ENCODE measurements around the gene TSPAN5. TPM values are rescaled to one million over a fixed set of nuclear protein-coding genes. Genes with fewer than 3 reads are reported as not detected.

TSPAN5 gene
- total RNA-seq, 2 donors from 2014 or later, result 22.1 to 24.9 TPM

DNA sequence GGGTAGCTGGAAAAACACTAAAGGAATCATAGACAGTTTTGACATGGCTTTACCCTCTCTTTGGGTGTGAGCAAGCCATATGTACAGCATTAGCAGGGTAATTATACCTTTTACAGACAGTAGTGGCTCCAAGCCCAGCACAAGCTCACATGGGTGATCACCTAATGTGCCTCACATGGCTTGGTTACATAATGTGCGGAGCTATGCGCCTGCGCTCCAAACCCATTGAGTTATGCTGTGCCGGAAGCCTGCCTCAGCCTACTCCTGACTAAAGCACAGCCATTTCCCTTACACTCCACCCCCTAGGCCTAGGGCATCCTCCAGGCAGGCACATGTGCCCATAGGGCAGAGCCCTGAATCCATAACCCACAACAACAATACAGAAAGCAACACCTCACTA, 6.5 kb upstream of the TSPAN5 start:
- no peaks in the 10 kb centered on the region for H3K9me3 Mint-ChIP-seq
- H3K4me3 Mint-ChIP-seq, result no peak overlapping the region
- no peak for DNase-seq (ENCODE audit: low spot score)
- H3K4me1 Mint-ChIP-seq (ENCODE audit: low read depth in 2 of 2), result peaks cover 16 to 30% of the 10 kb centered on the region in 2 donors
- no peak for ATAC-seq
- peak overlapping the region in 1 of 2 donors; percentile 37 for H3K27ac Mint-ChIP-seq
- H3K27me3 Mint-ChIP-seq, result no peaks in the 10 kb centered on the region
- H3K36me3 Mint-ChIP-seq, result no peaks in the 10 kb centered on the region

- Mint-ChIP-seq H3K4me3 (peak overlapping the region; percentile 73), H3K9me3 (no peaks in the 10 kb centered on the region), H3K36me3 (no peaks in the 10 kb centered on the region), H3K27ac (peak overlapping the region; percentile 94 to 96), H3K27me3 (no peaks in the 10 kb centered on the region), H3K4me1 (ENCODE audit: low read depth in 2 of 2) (peaks cover 26 to 42% of the 10 kb centered on the region in 2 donors)
- ATAC-seq, result peak; percentile 52 to 59
- DNase-seq (ENCODE audit: low spot score), result no peak
These were observed 5.0 kb upstream of the TSPAN5 start for GRCh38 chr4:98663226-98664006.

- H3K9me3 Mint-ChIP-seq, result no peaks in the 10 kb centered on the region
- no peak for ATAC-seq
- no peaks in the 10 kb centered on the region for H3K36me3 Mint-ChIP-seq
- no peak for DNase-seq (ENCODE audit: low spot score)
- H3K4me3 Mint-ChIP-seq, result peak overlapping the region; percentile 73
- H3K27me3 Mint-ChIP-seq, result no peaks in the 10 kb centered on the region
- H3K4me1 Mint-ChIP-seq (ENCODE audit: low read depth in 2 of 2), result peaks cover 29 to 46% of the 10 kb centered on the region in 2 donors
- H3K27ac Mint-ChIP-seq, result peak overlapping the region; percentile 94 to 96
These were observed 4.3 kb upstream of the TSPAN5 start for GRCh38 chr4:98662626-98663225.

DNA sequence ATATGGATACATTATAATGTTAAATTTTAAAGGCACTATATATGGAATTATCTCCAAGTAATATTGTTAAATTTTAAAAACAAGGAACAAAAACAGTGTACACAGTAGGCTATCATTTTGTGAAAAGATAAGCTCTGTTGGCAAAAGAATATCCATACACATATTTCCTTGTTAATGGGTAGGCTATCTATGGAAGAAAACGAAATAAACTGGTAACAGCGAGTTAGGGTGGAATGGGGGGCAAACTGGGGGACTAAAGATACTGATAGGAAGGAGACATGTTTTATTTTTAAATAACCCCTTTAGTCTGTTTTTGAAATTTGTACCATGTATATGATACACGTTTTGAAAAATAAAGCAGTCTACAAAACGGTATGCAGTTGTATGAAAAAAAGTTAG, 3.6 kb upstream of the TSPAN5 start:
- Mint-ChIP-seq H3K9me3 (no peaks in the 10 kb centered on the region), H3K27me3 (no peaks in the 10 kb centered on the region), H3K4me1 (ENCODE audit: low read depth in 2 of 2) (peaks cover 35 to 52% of the 10 kb centered on the region in 2 donors), H3K4me3 (no peak overlapping the region), H3K36me3 (no peaks in the 10 kb centered on the region), H3K27ac (peak overlapping the region; percentile 94 to 96)
- DNase-seq (ENCODE audit: low spot score) (no peak), ATAC-seq (no peak)

GRCh38 chr4:98661371-98662054, 3.1 kb upstream of the TSPAN5 start:
- Mint-ChIP-seq H3K27ac (peak overlapping the region; percentile 94 to 96), H3K27me3 (no peaks in the 10 kb centered on the region), H3K4me1 (ENCODE audit: low read depth in 2 of 2) (peaks cover 41 to 58% of the 10 kb centered on the region in 2 donors), H3K36me3 (no peaks in the 10 kb centered on the region), H3K4me3 (no peak overlapping the region), H3K9me3 (no peaks in the 10 kb centered on the region)
- ATAC-seq (no peak), DNase-seq (ENCODE audit: low spot score) (no peak)

DNA sequence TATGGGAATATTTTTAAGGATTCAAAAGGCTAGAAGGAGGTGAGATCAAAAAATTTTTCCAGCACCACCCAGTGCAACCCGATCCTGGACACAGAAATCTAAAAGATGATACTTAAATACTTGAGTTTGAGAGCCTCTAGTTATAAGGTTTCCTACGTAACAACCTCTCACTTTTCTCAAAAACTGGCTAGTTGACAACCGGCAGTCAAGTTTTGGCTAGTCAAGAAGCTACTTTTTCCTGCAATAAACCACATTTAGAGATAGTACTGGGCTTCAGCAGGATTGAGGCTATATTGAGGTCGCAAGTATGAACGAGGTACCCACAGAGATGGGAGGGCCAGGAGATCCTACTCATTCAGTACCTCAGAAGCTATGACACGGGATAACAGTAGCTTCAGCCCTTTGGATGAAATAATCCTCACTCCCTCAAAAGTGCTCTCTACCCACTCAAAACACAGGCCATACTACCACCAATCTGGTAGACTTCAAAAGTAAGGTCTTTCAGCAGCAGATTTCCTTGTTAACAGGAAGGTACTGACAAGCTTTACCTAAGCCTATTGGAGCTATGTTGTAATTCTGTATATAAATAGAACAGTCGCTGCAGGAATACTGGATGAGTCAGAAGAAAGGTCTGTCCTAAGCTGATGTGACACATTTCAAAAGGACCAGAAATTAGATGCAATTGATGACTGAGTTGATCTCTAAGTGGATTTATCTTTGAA, 1.5 kb upstream of the TSPAN5 start:
- H3K27ac Mint-ChIP-seq, result peak overlapping the region; percentile 49 to 75

DNA sequence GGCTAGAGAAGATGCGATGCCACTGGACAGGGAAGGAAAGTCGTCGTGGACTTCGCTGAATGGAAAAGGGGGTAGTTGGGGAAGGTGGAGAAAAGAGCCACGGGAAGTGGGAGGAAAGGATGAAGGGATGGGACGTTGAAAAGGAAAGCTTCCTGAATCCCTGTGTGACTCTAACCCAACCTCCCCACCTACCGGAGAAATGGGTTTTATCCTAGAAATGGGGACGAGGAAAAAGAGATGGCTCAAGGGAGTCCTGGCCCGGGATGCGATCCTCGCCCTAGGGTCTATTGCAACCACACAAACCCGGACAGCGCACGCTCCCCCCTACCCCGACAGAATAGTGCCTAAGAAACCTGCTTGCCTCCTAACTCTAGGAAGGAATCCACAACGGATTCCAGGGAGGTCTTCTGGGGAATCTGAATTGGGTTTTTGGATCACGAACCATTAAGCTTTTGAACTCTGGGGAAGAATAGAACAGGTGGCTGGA, 738 bp upstream of the TSPAN5 start:
- Mint-ChIP-seq H3K27ac (peak overlapping the region; percentile 49 to 75), H3K36me3 (no peaks in the 10 kb centered on the region), H3K9me3 (no peaks in the 10 kb centered on the region), H3K4me1 (ENCODE audit: low read depth in 2 of 2) (peaks cover 46 to 70% of the 10 kb centered on the region in 2 donors), H3K27me3 (no peaks in the 10 kb centered on the region), H3K4me3 (peak overlapping the region; percentile 86)
- no peak for ATAC-seq
- DNase-seq (ENCODE audit: low spot score), result no peak

More for the DNA sequence above, 1.5 kb upstream of the TSPAN5 start:
- no peak for DNase-seq (ENCODE audit: low spot score)
- ATAC-seq, result no peak
- peak overlapping the region; percentile 86 for H3K4me3 Mint-ChIP-seq
- peaks cover 46 to 70% of the 10 kb centered on the region in 2 donors for H3K4me1 Mint-ChIP-seq (ENCODE audit: low read depth in 2 of 2)
- H3K9me3 Mint-ChIP-seq, result no peaks in the 10 kb centered on the region
- no peaks in the 10 kb centered on the region for H3K27me3 Mint-ChIP-seq
- H3K36me3 Mint-ChIP-seq, result no peaks in the 10 kb centered on the region

DNA sequence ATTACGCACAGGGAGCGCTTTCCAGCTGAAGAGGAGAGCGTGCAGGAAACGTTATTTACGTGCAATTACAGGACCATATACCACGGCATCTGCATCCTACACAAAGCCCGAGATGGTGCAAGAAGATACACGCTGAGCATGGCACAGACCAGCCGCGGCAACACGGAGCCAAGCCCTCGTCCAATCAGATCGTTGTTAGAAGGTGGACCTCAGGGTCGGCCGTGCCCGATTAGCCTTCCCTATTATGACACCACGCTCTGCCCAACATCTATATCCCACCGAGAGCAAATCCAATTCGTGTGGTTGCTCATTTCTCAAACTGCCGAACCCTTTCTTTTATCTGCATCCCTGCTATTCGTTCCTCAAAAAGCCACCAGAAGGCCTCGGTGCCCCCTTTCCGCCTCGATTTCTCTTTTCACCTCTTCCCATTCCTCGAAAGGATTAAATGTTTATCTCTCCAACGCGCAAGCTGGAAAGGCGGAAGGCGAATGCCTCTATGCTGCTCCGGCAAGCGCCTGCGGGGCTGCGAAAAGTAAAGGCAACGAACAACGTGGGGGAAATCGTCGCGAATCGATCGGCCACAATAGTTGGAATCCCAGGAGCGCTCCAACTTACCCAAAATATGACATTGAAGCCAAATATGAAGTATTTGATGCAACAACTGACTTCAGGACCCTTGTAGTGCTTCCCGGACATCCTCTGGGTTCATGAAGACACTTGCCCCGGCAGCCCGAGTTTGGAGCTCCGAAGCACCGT, 702 bp downstream of the TSPAN5 start:
- peak; percentile 66 for DNase-seq (ENCODE audit: low spot score)
- peaks cover 40 to 59% of the 10 kb centered on the region in 2 donors for H3K4me1 Mint-ChIP-seq (ENCODE audit: low read depth in 2 of 2)
- H3K9me3 Mint-ChIP-seq, result no peaks in the 10 kb centered on the region

DNA sequence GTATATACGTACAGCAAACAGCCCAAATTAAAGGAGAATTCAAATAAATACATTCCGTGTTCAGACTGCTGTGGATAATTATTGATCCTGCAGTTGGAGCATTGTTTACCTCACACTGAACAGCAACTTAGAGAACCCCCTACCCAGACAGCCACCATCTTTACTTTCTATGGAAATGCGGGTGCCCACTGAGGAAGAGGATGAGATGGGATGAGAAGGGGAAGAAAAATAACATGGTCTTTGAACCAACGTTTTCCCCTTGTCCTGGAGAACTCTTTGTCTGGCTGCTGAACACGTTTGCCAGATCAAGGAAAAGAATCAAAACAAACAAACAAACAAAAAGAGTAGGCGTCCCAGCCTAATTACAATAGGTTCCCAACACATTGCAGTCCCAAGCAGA, 1.5 kb downstream of the TSPAN5 start:
- Mint-ChIP-seq H3K27me3 (no peaks in the 10 kb centered on the region), H3K27ac (peak overlapping the region; percentile 59 to 81), H3K9me3 (no peaks in the 10 kb centered on the region), H3K36me3 (no peaks in the 10 kb centered on the region), H3K4me3 (peak overlapping the region; percentile 96), H3K4me1 (ENCODE audit: low read depth in 2 of 2) (peaks cover 38 to 51% of the 10 kb centered on the region in 2 donors)
- ATAC-seq (no peak), DNase-seq (ENCODE audit: low spot score) (no peak)

More for the DNA sequence above, 702 bp downstream of the TSPAN5 start:
- Mint-ChIP-seq H3K27me3 (no peaks in the 10 kb centered on the region), H3K4me3 (peak overlapping the region; percentile 96), H3K36me3 (no peaks in the 10 kb centered on the region), H3K27ac (peak overlapping the region; percentile 59 to 81)
- ATAC-seq, result peak; percentile 59 to 61

GRCh38 chr4:98656443-98656842, 2.0 kb downstream of the TSPAN5 start:
- Mint-ChIP-seq H3K27ac (peak overlapping the region in 1 of 2 donors; percentile 81), H3K4me3 (peak overlapping the region; percentile 96), H3K4me1 (ENCODE audit: low read depth in 2 of 2) (peaks cover 38 to 50% of the 10 kb centered on the region in 2 donors)

GRCh38 chr4:98653890-98654867, 4.2 kb downstream of the TSPAN5 start:
- peaks cover 7% of the 10 kb centered on the region for H3K36me3 Mint-ChIP-seq
- H3K4me3 Mint-ChIP-seq, result no peak overlapping the region
- no peak overlapping the region for H3K27ac Mint-ChIP-seq

More at GRCh38 chr4:98656443-98656842, 2.0 kb downstream of the TSPAN5 start:
- DNase-seq (ENCODE audit: low spot score) (no peak), ATAC-seq (no peak)
- Mint-ChIP-seq H3K27me3 (no peaks in the 10 kb centered on the region), H3K36me3 (no peaks in the 10 kb centered on the region), H3K9me3 (no peaks in the 10 kb centered on the region)

GRCh38 chr4:98652996-98653395, 5.4 kb downstream of the TSPAN5 start:
- ATAC-seq, result no peak
- Mint-ChIP-seq H3K27ac (no peak overlapping the region), H3K4me3 (no peak overlapping the region), H3K36me3 (peaks cover 7% of the 10 kb centered on the region), H3K9me3 (no peaks in the 10 kb centered on the region), H3K27me3 (no peaks in the 10 kb centered on the region), H3K4me1 (ENCODE audit: low read depth in 2 of 2) (peaks cover 24 to 36% of the 10 kb centered on the region in 2 donors)
- no peak for DNase-seq (ENCODE audit: low spot score)

More at GRCh38 chr4:98653890-98654867, 4.2 kb downstream of the TSPAN5 start:
- no peak for DNase-seq (ENCODE audit: low spot score)
- no peak for ATAC-seq
- Mint-ChIP-seq H3K9me3 (no peaks in the 10 kb centered on the region), H3K4me1 (ENCODE audit: low read depth in 2 of 2) (peaks cover 28 to 41% of the 10 kb centered on the region in 2 donors), H3K27me3 (no peaks in the 10 kb centered on the region)
